Heart left ventricle (tissue), 13 donors: ENCODE measurements around the gene LITAF.
"Not testable (repeated sequence)": the region's sequence is repeated elsewhere in the genome, so short reads cannot be mapped to it uniquely, and the experiment has no call there.

Experiments
- POLR2A ChIP-seq, 2 donors: fragments of 450-650 bp; IDR thresholded peaks; one replicate each; pipeline ENCODE4 v1.6.1; 2017; ENCODE audit warnings: antibody characterized with exemption in 2 of 2, mild to moderate bottlenecking in 2 of 2, moderate library complexity in 2 of 2
- TF ChIP-seq, protein P1 (sequence below), 12 donors: fragments of 200-600 bp; sonication (generic) in 4 of 12; IDR thresholded peaks; one replicate each; pipeline versions ENCODE4 v1.5.0 to v1.8.0; 2018 to 2022; ENCODE audit warnings: antibody characterized with exemption in 12 of 12, mild to moderate bottlenecking in 5 of 12
- donor health status: ischemic (EF 13 %, LVEDD 7.1; RV severe dilation, severe dysfunction).
- donor health status: DM: no; HTN: yes; CAD: no.
- donor health status: DM: no; HTN: no; CAD: no.
- donor health status: ischemic (EF 25% LVEDD 6.9; RV normal size, moderate dysfunction).
- donor health status: ischemic (EF 25% LVEDD 5.7; RV mildly dilated, moderate dysfunction).
- donor health status: ischemic (EF 35%, LVEDD 5.7; RV mildly dilated, moderate dysfunction).
- donor health status: nonischemic (EF 11% LVEDD 7.7; RV severe dilation, severe dysfunction).
- donor health status: DM: yes; HTN: yes; CAD: no.
- donor health status: PGD.
- donor health status: ischemic (EF 29% LVEDD 5.4; RV normal size, mild dysfunction).
- donor health status: nonischemic (EF 23%, LVEDD 6.1; RV moderate dilation, normal function).

GRCh38 chr16:11504261-11504660, 82.5 kb downstream of the LITAF start:
- TF ChIP-seq, protein P1, sequence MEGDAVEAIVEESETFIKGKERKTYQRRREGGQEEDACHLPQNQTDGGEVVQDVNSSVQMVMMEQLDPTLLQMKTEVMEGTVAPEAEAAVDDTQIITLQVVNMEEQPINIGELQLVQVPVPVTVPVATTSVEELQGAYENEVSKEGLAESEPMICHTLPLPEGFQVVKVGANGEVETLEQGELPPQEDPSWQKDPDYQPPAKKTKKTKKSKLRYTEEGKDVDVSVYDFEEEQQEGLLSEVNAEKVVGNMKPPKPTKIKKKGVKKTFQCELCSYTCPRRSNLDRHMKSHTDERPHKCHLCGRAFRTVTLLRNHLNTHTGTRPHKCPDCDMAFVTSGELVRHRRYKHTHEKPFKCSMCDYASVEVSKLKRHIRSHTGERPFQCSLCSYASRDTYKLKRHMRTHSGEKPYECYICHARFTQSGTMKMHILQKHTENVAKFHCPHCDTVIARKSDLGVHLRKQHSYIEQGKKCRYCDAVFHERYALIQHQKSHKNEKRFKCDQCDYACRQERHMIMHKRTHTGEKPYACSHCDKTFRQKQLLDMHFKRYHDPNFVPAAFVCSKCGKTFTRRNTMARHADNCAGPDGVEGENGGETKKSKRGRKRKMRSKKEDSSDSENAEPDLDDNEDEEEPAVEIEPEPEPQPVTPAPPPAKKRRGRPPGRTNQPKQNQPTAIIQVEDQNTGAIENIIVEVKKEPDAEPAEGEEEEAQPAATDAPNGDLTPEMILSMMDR (IDR thresholded peaks at IDR 0.05): not testable (repeated sequence)
- not testable (repeated sequence) for TF ChIP-seq POLR2A (IDR thresholded peaks at IDR 0.05)
